T47D (cell line): ENCODE data around the gene GLYATL3.

Source experiments
- DNase-seq, 2 experiments: peaks; one replicate each; pipeline versions ENCODE4 v3.0.0 to v3.0.0-alpha.2; 2011 to 2012; ENCODE audit warnings: low read depth in 1 of 2, low spot score in 1 of 2
- JUND ChIP-seq: IDR thresholded peaks from 2 replicates; pipeline ENCODE4 v1.6.1; 2012; ENCODE audit warnings: low read depth
- in situ Hi-C: cut with HindIII; loops from 2 replicates; pipeline ENCODE4 v1.10.0; 2016; ENCODE audit warnings: low sequenced_read_pairs, low pct_unique_long_range_greater_than_20kb

GLYATL3 gene

DNA sequence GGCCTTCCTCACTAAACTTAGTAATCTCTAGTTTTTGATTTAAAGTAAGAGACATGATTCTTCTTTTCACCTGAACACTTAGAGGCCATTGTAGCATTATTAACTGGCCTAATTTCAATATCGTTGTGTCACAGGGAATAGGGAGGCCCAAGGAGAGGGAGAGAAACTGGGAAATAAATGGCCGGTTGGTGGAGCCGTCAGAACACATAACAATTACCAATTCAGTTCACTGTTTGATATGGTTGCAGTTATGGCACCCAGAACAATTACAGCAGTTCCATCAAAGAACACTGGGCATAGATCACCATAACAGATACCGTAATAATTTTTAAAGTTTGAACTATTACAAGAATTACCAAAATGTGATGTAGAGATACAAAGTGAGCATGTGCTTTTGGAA, 9.1 kb upstream of the GLYATL3 start:
- TF ChIP-seq JUND: no peak
- in situ Hi-C loops: no loop called here
- no peak for DNase-seq

DNA sequence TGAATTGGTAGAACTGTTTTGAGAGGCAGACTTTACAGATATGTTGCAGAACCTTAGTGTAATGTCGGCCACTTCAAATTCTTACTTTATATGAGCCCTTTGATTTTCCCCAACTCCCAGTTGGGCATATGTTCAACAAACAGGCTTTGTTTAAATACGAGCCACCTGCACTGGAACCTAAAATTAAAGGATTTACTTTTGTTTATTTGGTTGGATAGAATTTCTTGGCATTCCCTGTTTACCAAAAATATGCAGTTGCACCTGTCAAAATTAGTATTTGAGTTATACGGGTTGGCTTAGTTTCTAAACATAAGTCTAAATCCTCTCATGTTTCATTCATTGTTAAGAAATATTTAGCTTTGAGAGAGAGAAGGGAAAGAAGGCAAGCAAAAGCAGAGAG, 2.4 kb upstream of the GLYATL3 start:
- in situ Hi-C loops: no loop called here
- peak in 1 of 2 experiments; percentile 77 for DNase-seq
- TF ChIP-seq JUND: no peak

DNA sequence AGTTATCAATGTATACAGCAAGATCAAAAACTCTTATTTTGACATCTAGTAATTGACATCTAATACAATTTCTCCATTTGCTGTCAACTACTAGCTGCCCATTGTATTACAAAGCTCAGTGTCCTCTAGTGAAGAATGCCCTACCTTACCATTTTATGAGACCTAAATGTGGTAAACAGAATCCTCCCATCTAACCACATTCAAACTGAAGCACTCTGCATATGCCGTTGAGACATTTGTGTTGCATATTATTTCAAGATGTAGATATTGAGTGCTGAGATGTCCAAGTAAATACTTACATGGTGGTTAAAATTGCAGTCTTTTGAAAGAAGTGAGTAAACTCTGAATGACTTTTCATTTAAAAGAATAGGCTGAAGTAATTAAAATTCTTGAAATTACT, 597 bp upstream of the GLYATL3 start:
- in situ Hi-C loops: no loop called here
- peak in 1 of 2 experiments; percentile 86 for DNase-seq
- TF ChIP-seq JUND: no peak

DNA sequence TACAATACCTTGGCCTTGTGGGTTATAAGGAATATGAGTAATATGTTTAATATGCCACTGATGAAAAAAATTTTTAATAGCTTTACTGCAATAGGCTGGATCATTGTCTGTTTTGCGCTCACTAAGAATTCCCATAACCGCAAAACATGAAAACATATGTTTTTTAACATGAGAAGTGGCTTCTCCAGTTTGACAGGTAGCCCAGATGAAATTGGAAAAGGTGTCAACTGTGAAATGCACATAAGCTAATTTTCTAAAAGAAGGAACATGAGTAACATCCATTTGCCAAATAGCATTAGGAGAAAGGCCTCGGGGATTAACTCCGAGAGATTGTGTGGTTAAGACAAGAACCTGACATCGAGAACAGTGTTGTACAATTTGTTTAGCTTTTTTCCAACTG, 4.9 kb downstream of the GLYATL3 start:
- no peak for DNase-seq
- in situ Hi-C loops: no loop called here
- TF ChIP-seq JUND: no peak

DNA sequence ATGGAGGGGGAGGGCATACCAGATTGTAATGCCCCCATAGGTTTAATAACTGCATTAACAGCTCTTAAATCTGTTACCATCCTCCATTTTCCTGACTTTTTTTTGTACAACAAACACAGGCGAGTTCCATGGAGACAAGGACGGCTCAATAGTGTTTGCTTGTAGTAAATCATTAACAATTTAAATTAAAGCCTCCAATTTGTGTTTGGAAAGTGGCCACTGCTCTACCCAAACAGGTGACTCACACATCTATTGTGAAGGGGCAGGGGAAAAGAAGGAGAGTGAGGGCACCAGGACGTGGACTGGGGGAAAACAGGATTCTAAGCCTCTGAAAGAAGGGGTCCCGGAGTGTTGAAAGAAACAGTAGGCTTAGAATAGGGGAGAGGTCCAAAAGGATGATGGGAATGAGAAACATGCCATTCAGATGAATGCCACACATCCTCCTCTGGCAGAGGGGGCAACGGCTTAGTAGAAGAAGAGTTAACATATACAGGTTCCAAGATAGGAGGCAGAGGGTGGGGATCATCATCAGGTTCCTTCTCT, 6.9 kb downstream of the GLYATL3 start:
- DNase-seq: no peak
- in situ Hi-C loops: no loop called here

GRCh38 chr6:49509342-49509741, 9.6 kb downstream of the GLYATL3 start:
- in situ Hi-C loops: no loop called here
- DNase-seq: no peak
- no peak for TF ChIP-seq JUND

More for the DNA sequence above, 6.9 kb downstream of the GLYATL3 start:
- no peak for TF ChIP-seq JUND

DNA sequence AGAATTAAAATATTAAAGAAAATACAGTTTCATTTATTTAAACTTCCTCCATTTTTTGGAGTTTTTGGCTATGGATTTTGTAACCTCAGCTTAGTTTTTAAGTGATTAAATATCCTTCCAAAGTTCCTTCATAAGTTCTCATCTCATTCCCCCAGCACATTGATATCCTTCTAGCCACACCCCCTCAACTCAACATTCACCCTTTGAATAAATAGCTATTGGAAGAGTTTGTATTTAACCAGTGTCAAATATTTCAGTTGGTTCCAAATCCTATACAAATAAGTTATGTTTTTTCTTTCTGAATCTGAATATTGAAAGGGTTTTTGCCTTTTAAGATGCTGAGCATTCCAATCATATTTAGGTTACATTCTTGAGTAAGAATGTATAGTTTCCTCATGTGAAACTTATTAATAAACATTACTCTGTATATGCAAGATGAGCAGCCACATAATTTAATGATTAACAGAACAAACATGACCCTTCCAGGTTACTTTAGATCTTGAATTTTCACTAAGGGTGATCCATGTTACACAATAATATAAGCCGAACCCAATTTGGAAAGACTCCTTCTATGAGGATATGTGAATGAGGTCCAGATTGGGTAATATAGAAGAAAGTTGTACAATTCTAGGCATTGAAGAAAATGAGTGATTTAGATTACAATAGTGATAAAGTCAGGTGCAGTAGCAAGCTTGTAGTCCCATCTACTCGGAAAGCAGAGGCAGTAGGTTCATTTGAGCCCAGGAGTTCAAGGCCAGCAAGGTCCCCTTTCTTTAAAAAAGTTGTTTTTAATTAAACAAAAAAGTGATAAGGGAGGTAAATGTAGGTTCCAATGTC, 13.6 kb downstream of the GLYATL3 start:
- in situ Hi-C loops: no loop called here
- DNase-seq: no peak
- TF ChIP-seq JUND: no peak

DNA sequence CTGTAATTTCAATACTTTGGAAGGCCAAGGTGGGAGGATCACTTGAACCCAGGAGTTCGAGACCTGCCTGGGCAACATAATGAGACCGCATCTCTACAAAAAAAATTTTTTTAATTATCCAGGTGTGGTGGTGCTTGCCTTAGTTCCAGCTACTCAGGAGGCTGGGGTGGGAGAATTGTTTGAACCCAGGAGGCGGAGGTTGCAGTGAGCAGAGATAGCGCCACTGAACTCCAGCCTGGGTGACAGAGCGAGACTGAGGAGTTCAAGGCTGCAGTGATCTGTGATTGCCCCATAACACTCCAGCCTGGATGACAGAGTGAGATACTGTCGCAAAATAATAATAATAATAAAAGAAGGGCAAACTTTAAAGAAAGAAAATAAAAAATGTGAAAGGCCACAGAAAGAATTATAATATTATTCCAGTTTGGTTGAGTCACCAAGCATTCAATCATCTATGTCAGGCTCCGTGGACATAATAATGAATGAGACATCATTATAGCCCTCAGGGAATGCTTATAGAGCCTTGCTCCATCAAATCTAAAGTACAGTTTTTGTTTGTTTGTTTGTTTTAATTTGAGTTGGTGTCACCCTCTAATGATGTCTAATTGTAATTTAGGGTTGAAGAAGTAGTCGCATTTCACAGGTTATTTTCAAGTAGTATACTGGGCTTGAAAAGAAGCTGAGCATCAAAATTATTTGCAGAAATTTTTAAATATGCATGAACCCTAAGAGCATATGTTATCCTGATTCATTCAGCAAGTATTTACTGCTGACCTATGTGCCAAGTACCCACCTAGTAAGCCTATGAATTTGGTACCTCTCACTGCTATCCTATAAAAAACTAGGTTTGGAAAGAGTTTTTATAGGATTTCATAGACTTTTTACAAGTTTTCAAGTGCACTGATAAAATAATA, 15.1 kb downstream of the GLYATL3 start:
- TF ChIP-seq JUND: no peak
- no peak for DNase-seq

DNA sequence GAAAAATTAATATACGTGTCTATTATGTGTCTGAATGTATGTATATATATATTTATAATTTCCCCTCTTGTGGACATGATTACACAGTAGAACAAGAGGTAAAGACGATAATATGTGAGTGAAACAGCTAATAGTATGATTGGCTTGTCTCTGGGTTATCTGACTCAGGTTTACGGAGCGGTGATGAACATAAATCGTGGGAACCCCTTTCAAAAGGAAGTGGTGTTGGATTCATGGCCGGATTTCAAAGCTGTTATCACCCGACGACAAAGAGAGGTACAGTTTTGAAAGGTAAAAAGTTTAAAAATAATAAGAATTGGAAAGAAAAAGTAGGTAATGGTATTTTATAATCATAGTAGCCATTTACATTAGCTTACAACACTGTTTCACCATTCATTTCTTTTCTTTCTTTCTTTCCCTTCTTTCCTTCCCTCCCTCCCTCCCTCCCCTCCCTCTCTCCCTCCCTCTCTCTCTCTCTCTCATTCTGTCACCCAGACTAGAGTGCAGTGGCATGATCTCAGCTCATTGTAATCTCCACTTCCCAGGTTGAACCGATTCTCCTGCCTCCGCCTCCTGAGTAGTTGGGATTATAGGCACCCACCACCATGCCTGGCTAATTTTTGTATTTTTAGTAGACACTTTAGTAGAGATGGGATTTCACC, 15.9 kb downstream of the GLYATL3 start:
- in situ Hi-C loops: no loop called here
- no peak for DNase-seq
- TF ChIP-seq JUND: no peak

More for the DNA sequence above, 15.1 kb downstream of the GLYATL3 start:
- in situ Hi-C loops: no loop called here

DNA sequence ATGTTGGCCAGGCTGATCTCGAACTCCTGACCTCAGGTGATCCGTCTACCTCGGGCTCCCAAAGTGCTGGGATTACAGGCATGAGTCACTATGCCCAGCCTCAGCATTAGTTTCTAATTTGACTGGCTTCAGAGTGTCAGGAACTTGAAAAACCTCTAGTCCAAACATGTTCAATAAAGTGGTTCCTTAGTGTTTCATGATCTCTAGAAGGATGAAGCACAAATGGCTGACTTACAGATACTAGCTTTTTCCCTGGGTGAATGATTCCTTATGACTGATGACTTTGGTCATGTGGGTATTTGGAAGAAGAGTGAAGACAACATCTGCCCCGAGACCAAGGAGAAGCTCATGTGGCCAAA, 16.4 kb downstream of the GLYATL3 start:
- no peak for DNase-seq
- no peak for TF ChIP-seq JUND
- in situ Hi-C loops: no loop called here

DNA sequence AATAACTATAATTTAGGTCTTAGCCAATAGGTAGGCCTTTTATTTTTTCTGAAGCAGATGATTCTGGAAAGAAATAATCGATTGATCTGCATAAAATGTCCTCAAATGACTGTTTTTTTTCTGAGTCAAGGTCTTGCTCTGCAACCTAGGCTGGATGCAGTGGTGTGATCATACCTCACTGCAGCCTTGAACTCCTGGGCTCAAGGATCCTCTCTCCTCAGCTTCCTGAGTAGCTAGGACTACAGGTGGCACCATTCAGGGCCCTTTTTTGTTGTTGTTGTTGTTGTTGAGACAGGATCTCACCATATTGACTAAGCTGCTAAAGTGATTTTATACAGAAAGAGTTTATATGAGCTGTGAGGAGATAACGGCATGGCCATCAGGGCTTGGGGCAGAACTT, 18.2 kb downstream of the GLYATL3 start:
- no peak for DNase-seq
- in situ Hi-C loops: no loop called here
- TF ChIP-seq JUND: no peak

GRCh38 chr6:49519660-49520059, 19.9 kb downstream of the GLYATL3 start:
- in situ Hi-C loops: no loop called here
- no peak for TF ChIP-seq JUND
- DNase-seq: no peak
